K562 (cell line): ENCODE results near the gene SLC9C2. TPM values are rescaled to one million over a fixed set of nuclear protein-coding genes. Genes with fewer than 3 reads are reported as not detected.
A peak's percentile ranks its signal among the peaks of the same experiment; 100 is the strongest.

ENCODE experiments used
- CEBPG ChIP-seq, 3 experiments: fragments of 200-800 bp in 1 of 3; sonication (Bioruptor generic) in 1 of 3; sonication (generic) in 1 of 3; formaldehyde crosslinking in 1 of 3; IDR thresholded peaks in 2 of 3; conservative IDR thresholded peaks in 1 of 3; 2 replicates each; pipeline versions ENCODE4 v1.6.1 to v1.8.0; 2016 to 2022; ENCODE audit warnings: missing compliant biosample characterization in 2 of 3, missing genetic modification characterization in 2 of 3, mild to moderate bottlenecking in 1 of 3, missing genetic modification reagents in 1 of 3
- COPS2 ChIP-seq: fragments of 450-650 bp; conservative IDR thresholded peaks from 2 replicates; pipeline ENCODE4 v1.6.1; 2016; ENCODE audit warnings: mild to moderate bottlenecking, moderate library complexity
- EHMT2 ChIP-seq: fragments of 450-650 bp; IDR thresholded peaks from 2 replicates; pipeline ENCODE4 v1.6.1; 2018; ENCODE audit warnings: antibody characterized with exemption
- JUNB ChIP-seq: fragments of 450-650 bp; formaldehyde crosslinking; conservative IDR thresholded peaks from 2 replicates; pipeline ENCODE4 v1.4.0; 2020; ENCODE audit warnings: mild to moderate bottlenecking
- MAFG ChIP-seq: fragments of 450-650 bp; conservative IDR thresholded peaks from 2 replicates; pipeline ENCODE4 v1.6.1; 2016; ENCODE audit warnings: missing genetic modification characterization, missing compliant biosample characterization
- PREB ChIP-seq: sonication (generic); formaldehyde crosslinking; IDR thresholded peaks from 2 replicates; pipeline ENCODE4 v1.8.1; 2023; ENCODE audit warnings: mild to moderate bottlenecking, missing genetic modification reagents
- RUNX1 ChIP-seq: sonication (generic); IDR thresholded peaks from 2 replicates; pipeline ENCODE4 v1.6.1; 2016; ENCODE audit warnings: antibody characterized with exemption, low read depth
- SIX5 ChIP-seq, 2 experiments: IDR thresholded peaks; 2 replicates each; pipeline ENCODE4 v1.6.1; 2011; ENCODE audit warnings: low read length in 2 of 2, borderline replicate concordance in 1 of 2, low read depth in 1 of 2, mild to moderate bottlenecking in 1 of 2, moderate library complexity in 1 of 2; ENCODE audit not compliant: insufficient read depth in 1 of 2
- SMARCE1 ChIP-seq: fragments of 450-650 bp; IDR thresholded peaks from 2 replicates; pipeline ENCODE4 v1.7.1; 2016; ENCODE audit warnings: mild to moderate bottlenecking
- TBP ChIP-seq: optimal IDR thresholded peaks from 2 replicates; pipeline ENCODE3; 2011; ENCODE audit warnings: low read depth, low read length, improper control_type of control experiment
- TFE3 ChIP-seq: fragments of 450-650 bp; formaldehyde crosslinking; IDR thresholded peaks from 2 replicates; pipeline ENCODE4 v1.4.0; 2020; ENCODE audit warnings: mild to moderate bottlenecking, mixed read lengths
- U2AF2 ChIP-seq: fragments of 200-400 bp; formaldehyde crosslinking; optimal IDR thresholded peaks from 2 replicates; pipeline ENCODE3; 2017; ENCODE audit warnings: low read depth, mild to moderate bottlenecking, low read length
- polyA plus RNA-seq, 8 experiments: library from polyadenylated mRNA; depleted of rRNA in 4 of 8; stranded (reverse) in 5 of 8; unstranded in 3 of 8; fragments of >200 nt; fragmentation: Nextera tagmentation in 2 of 8; fragmentation: Illumina TruSeq in 1 of 8; extraction: Ambion mirVana in 2 of 8; extraction: Trizol in 1 of 8; gene quantifications; 2 replicates each; pipeline versions ENCODE4 v1.2.1 to v1.2.3, GENCODE V29; 2011 to 2014; ENCODE audit warnings: inconsistent platforms in 1 of 8, missing spikeins in 1 of 8
- total RNA-seq, 7 experiments: library from RNA; depleted of rRNA in 6 of 7; stranded (reverse); fragments of >200 nt in 6 of 7; fragmentation: Illumina TruSeq in 2 of 7; extraction: Trizol in 2 of 7; gene quantifications; 2 replicates each; pipeline versions ENCODE4 v1.2.1 to v1.2.3, GENCODE V29; 2011 to 2021; ENCODE audit warnings: low replicate concordance in 1 of 7
- TF ChIP-seq, protein P1 (sequence below): fragments of 450-650 bp; conservative IDR thresholded peaks from 2 replicates; pipeline ENCODE4 v1.6.1; 2016; ENCODE audit warnings: missing genetic modification characterization, low read depth, mild to moderate bottlenecking, missing compliant biosample characterization, moderate library complexity
- TF ChIP-seq, protein P2 (sequence below): fragments of 250-450 bp; sonication (Bioruptor Pico); IDR thresholded peaks from 2 replicates; pipeline ENCODE4 v1.9.0; 2021; ENCODE audit warnings: mild to moderate bottlenecking, inconsistent platforms
- TF ChIP-seq, protein P3 (sequence below): sonication (generic); formaldehyde crosslinking; IDR thresholded peaks from 2 replicates; pipeline ENCODE4 v1.8.0; 2023; ENCODE audit warnings: mild to moderate bottlenecking, missing genetic modification reagents
- TF ChIP-seq, protein P4 (sequence below): fragments of 250-450 bp; sonication (Bioruptor Pico); IDR thresholded peaks from 2 replicates; pipeline ENCODE4 v1.4.0; 2020

SLC9C2 gene
- total and polyA plus RNA-seq, 9 of the 15 experiments (the other 6 are each of a cell fraction or from before 2014, with no cell fraction given), result 0.11 to 0.22 (median 0.15) TPM; not detected in 5

DNA sequence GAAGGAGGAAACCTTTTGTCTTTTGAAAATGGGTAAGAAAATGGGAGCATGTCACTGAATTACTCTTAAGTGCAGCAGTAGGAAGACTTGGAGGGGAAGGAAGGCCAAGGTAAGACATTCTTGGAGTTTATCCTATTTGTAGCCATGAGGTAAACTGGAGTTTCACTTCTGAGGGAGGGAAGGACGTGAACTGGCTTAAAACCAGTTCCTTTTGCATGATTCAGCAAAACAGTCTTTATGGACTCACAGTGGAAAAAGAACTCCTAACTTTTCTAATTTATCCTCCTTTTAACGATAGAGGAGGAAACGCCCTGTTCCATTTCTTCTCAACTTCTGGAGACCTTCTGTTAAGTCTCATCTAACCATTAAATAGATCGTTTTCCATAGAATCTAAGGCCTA, 123.2 kb downstream of the SLC9C2 start (continued):
- TF ChIP-seq SIX5 (IDR thresholded peaks at IDR 0.05; ENCODE audit: borderline replicate concordance in 1 of 2, insufficient read depth in 1 of 2, low read depth in 1 of 2, low read length in 2 of 2), result no peak
- TF ChIP-seq CEBPG (CRISPR knock-in tag; IDR thresholded peaks at IDR 0.05), result no peak
- TF ChIP-seq CEBPG (tag; conservative IDR thresholded peaks at IDR 0.05 in 1 of 2, IDR thresholded peaks at IDR 0.05 in 1 of 2), result no peak
- TF ChIP-seq U2AF2, result no peak
- TF ChIP-seq, protein P1, sequence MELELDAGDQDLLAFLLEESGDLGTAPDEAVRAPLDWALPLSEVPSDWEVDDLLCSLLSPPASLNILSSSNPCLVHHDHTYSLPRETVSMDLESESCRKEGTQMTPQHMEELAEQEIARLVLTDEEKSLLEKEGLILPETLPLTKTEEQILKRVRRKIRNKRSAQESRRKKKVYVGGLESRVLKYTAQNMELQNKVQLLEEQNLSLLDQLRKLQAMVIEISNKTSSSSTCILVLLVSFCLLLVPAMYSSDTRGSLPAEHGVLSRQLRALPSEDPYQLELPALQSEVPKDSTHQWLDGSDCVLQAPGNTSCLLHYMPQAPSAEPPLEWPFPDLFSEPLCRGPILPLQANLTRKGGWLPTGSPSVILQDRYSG (tag), result peak; percentile 10; the same call in 1 of the 2 replicates
- TF ChIP-seq EHMT2, result peak; percentile 49; the same call in 1 of the 2 replicates
- peak; percentile 97 for TF ChIP-seq MAFG (tag)
- no peak for TF ChIP-seq TFE3
- TF ChIP-seq JUNB (CRISPR knock-in tag), result no peak
- TF ChIP-seq TBP, result no peak
- TF ChIP-seq, protein P2, sequence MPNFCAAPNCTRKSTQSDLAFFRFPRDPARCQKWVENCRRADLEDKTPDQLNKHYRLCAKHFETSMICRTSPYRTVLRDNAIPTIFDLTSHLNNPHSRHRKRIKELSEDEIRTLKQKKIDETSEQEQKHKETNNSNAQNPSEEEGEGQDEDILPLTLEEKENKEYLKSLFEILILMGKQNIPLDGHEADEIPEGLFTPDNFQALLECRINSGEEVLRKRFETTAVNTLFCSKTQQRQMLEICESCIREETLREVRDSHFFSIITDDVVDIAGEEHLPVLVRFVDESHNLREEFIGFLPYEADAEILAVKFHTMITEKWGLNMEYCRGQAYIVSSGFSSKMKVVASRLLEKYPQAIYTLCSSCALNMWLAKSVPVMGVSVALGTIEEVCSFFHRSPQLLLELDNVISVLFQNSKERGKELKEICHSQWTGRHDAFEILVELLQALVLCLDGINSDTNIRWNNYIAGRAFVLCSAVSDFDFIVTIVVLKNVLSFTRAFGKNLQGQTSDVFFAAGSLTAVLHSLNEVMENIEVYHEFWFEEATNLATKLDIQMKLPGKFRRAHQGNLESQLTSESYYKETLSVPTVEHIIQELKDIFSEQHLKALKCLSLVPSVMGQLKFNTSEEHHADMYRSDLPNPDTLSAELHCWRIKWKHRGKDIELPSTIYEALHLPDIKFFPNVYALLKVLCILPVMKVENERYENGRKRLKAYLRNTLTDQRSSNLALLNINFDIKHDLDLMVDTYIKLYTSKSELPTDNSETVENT (CRISPR knock-in tag), result no peak
- no peak for TF ChIP-seq PREB (CRISPR knock-in tag)
- 0 out of 2 replicates have a peak, but pooled peaks have one; percentile 33 for TF ChIP-seq SMARCE1
- TF ChIP-seq, protein P3, sequence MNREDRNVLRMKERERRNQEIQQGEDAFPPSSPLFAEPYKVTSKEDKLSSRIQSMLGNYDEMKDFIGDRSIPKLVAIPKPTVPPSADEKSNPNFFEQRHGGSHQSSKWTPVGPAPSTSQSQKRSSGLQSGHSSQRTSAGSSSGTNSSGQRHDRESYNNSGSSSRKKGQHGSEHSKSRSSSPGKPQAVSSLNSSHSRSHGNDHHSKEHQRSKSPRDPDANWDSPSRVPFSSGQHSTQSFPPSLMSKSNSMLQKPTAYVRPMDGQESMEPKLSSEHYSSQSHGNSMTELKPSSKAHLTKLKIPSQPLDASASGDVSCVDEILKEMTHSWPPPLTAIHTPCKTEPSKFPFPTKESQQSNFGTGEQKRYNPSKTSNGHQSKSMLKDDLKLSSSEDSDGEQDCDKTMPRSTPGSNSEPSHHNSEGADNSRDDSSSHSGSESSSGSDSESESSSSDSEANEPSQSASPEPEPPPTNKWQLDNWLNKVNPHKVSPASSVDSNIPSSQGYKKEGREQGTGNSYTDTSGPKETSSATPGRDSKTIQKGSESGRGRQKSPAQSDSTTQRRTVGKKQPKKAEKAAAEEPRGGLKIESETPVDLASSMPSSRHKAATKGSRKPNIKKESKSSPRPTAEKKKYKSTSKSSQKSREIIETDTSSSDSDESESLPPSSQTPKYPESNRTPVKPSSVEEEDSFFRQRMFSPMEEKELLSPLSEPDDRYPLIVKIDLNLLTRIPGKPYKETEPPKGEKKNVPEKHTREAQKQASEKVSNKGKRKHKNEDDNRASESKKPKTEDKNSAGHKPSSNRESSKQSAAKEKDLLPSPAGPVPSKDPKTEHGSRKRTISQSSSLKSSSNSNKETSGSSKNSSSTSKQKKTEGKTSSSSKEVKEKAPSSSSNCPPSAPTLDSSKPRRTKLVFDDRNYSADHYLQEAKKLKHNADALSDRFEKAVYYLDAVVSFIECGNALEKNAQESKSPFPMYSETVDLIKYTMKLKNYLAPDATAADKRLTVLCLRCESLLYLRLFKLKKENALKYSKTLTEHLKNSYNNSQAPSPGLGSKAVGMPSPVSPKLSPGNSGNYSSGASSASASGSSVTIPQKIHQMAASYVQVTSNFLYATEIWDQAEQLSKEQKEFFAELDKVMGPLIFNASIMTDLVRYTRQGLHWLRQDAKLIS (CRISPR knock-in tag), result no peak
- TF ChIP-seq, protein P4, sequence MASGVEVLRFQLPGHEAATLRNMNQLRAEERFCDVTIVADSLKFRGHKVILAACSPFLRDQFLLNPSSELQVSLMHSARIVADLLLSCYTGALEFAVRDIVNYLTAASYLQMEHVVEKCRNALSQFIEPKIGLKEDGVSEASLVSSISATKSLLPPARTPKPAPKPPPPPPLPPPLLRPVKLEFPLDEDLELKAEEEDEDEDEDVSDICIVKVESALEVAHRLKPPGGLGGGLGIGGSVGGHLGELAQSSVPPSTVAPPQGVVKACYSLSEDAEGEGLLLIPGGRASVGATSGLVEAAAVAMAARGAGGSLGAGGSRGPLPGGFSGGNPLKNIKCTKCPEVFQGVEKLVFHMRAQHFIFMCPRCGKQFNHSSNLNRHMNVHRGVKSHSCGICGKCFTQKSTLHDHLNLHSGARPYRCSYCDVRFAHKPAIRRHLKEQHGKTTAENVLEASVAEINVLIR (CRISPR knock-in tag), result no peak
- TF ChIP-seq RUNX1, result no peak
- no peak for TF ChIP-seq COPS2
